Skeletal muscle satellite cell (primary cell): ENCODE data around the gene ZSCAN16.

Experiments
- H3K27me3 ChIP-seq: 2 replicates; pipeline ENCODE4 v1.7.0; 2013; ENCODE audit warnings: low read length; ENCODE audit not compliant: control insufficient read depth, insufficient read depth
- H3K36me3 ChIP-seq: 2 replicates; pipeline ENCODE4 v1.7.0; 2013; ENCODE audit warnings: mild to moderate bottlenecking, control low read depth, low read length; ENCODE audit not compliant: insufficient read depth
- H3K4me1 ChIP-seq: 2 replicates; pipeline ENCODE4 v1.7.0; 2013; ENCODE audit warnings: low read length; ENCODE audit not compliant: control insufficient read depth, insufficient read depth
- H3K4me2 ChIP-seq: 2 replicates; pipeline ENCODE4 v1.7.0; 2013; ENCODE audit warnings: mild to moderate bottlenecking, low read length
- H3K4me3 ChIP-seq: 2 replicates; pipeline ENCODE4 v1.7.0; 2013; ENCODE audit warnings: low read length
- H3K9ac ChIP-seq: 2 replicates; pipeline ENCODE4 v1.7.0; 2013; ENCODE audit warnings: mild to moderate bottlenecking, low read depth, low read length, moderate library complexity
- H3K9me3 ChIP-seq: replicated peaks from 2 replicates; pipeline ENCODE4 v1.7.0; 2013; ENCODE audit warnings: mild to moderate bottlenecking, control low read depth, low read length

ZSCAN16 gene

GRCh38 chr6:28154357-28154756, 29.9 kb downstream of the ZSCAN16 start:
- peaks cover 81% of the 10 kb centered on the region for H3K36me3 ChIP-seq
- no peak overlapping the region for H3K9ac ChIP-seq
- H3K4me3 ChIP-seq = no peak overlapping the region
- H3K27me3 ChIP-seq = no peaks in the 10 kb centered on the region
- H3K9me3 ChIP-seq = no peaks in the 10 kb centered on the region
- H3K4me2 ChIP-seq = no peak overlapping the region
- H3K4me1 ChIP-seq = no peaks in the 10 kb centered on the region

GRCh38 chr6:28158318-28158717, 33.9 kb downstream of the ZSCAN16 start:
- no peak overlapping the region for H3K4me3 ChIP-seq

GRCh38 chr6:28159029-28159607, 34.7 kb downstream of the ZSCAN16 start:
- H3K4me2 ChIP-seq = no peak overlapping the region
- no peak overlapping the region for H3K4me3 ChIP-seq
- H3K4me1 ChIP-seq = peaks cover 7% of the 10 kb centered on the region
- H3K36me3 ChIP-seq = peaks cover 39% of the 10 kb centered on the region
- no peaks in the 10 kb centered on the region for H3K27me3 ChIP-seq
- H3K9me3 ChIP-seq = no peaks in the 10 kb centered on the region
- H3K9ac ChIP-seq = no peak overlapping the region

More at GRCh38 chr6:28158318-28158717, 33.9 kb downstream of the ZSCAN16 start:
- H3K4me1 ChIP-seq = peaks cover 7% of the 10 kb centered on the region
- H3K27me3 ChIP-seq = no peaks in the 10 kb centered on the region
- H3K36me3 ChIP-seq = peaks cover 47% of the 10 kb centered on the region
- H3K9me3 ChIP-seq = no peaks in the 10 kb centered on the region
- H3K9ac ChIP-seq = no peak overlapping the region
- no peak overlapping the region for H3K4me2 ChIP-seq

- Histone ChIP-seq H3K4me3 (no peak overlapping the region), H3K36me3 (peaks cover 28% of the 10 kb centered on the region), H3K9me3 (no peaks in the 10 kb centered on the region), H3K4me1 (peaks cover 7% of the 10 kb centered on the region), H3K4me2 (no peak overlapping the region), H3K9ac (no peak overlapping the region), H3K27me3 (no peaks in the 10 kb centered on the region)
These were observed 35.8 kb downstream of the ZSCAN16 start for GRCh38 chr6:28160233-28160632.

- no peaks in the 10 kb centered on the region for H3K27me3 ChIP-seq
- H3K4me3 ChIP-seq = peak overlapping the region; percentile 72
- H3K36me3 ChIP-seq = peaks cover 16% of the 10 kb centered on the region
- H3K9me3 ChIP-seq = no peaks in the 10 kb centered on the region
- peak overlapping the region; percentile 86 for H3K4me2 ChIP-seq
- peaks cover 7% of the 10 kb centered on the region for H3K4me1 ChIP-seq
- H3K9ac ChIP-seq = peak overlapping the region; percentile 61
These were observed 37.1 kb downstream of the ZSCAN16 start for GRCh38 chr6:28161410-28162079.

GRCh38 chr6:28165563-28165962, 41.2 kb downstream of the ZSCAN16 start:
- no peaks in the 10 kb centered on the region for H3K27me3 ChIP-seq
- no peak overlapping the region for H3K4me2 ChIP-seq

GRCh38 chr6:28167068-28167467, 42.7 kb downstream of the ZSCAN16 start:
- H3K36me3 ChIP-seq = no peaks in the 10 kb centered on the region
- H3K4me2 ChIP-seq = no peak overlapping the region
- H3K27me3 ChIP-seq = no peaks in the 10 kb centered on the region
- H3K4me3 ChIP-seq = no peak overlapping the region
- peaks cover 3% of the 10 kb centered on the region for H3K4me1 ChIP-seq
- H3K9ac ChIP-seq = no peak overlapping the region
- H3K9me3 ChIP-seq = no peaks in the 10 kb centered on the region

More at GRCh38 chr6:28165563-28165962, 41.2 kb downstream of the ZSCAN16 start:
- Histone ChIP-seq H3K9me3 (no peaks in the 10 kb centered on the region), H3K9ac (no peak overlapping the region), H3K4me3 (no peak overlapping the region), H3K4me1 (peaks cover 7% of the 10 kb centered on the region), H3K36me3 (no peaks in the 10 kb centered on the region)

- no peak overlapping the region for H3K4me3 ChIP-seq
- H3K27me3 ChIP-seq = no peaks in the 10 kb centered on the region
- no peak overlapping the region for H3K4me2 ChIP-seq
- no peaks in the 10 kb centered on the region for H3K4me1 ChIP-seq
- no peaks in the 10 kb centered on the region for H3K9me3 ChIP-seq
- no peak overlapping the region for H3K9ac ChIP-seq
- no peaks in the 10 kb centered on the region for H3K36me3 ChIP-seq
These were observed 43.5 kb downstream of the ZSCAN16 start for GRCh38 chr6:28167926-28168325.

- Histone ChIP-seq H3K4me2 (no peak overlapping the region), H3K36me3 (no peaks in the 10 kb centered on the region), H3K27me3 (no peaks in the 10 kb centered on the region), H3K4me3 (no peak overlapping the region), H3K4me1 (no peaks in the 10 kb centered on the region), H3K9ac (no peak overlapping the region), H3K9me3 (no peaks in the 10 kb centered on the region)
These were observed 46.9 kb downstream of the ZSCAN16 start for GRCh38 chr6:28171271-28171670.

- H3K9ac ChIP-seq = no peak overlapping the region
- H3K4me3 ChIP-seq = no peak overlapping the region
- no peaks in the 10 kb centered on the region for H3K9me3 ChIP-seq
- no peak overlapping the region for H3K4me2 ChIP-seq
- no peaks in the 10 kb centered on the region for H3K4me1 ChIP-seq
- H3K36me3 ChIP-seq = no peaks in the 10 kb centered on the region
- H3K27me3 ChIP-seq = no peaks in the 10 kb centered on the region
These were observed 47.6 kb downstream of the ZSCAN16 start for GRCh38 chr6:28172006-28172405.

GRCh38 chr6:28176373-28176772, 52.0 kb downstream of the ZSCAN16 start:
- Histone ChIP-seq H3K9ac (no peak overlapping the region), H3K27me3 (no peaks in the 10 kb centered on the region), H3K36me3 (no peaks in the 10 kb centered on the region), H3K4me1 (no peaks in the 10 kb centered on the region), H3K4me2 (no peak overlapping the region), H3K9me3 (no peaks in the 10 kb centered on the region), H3K4me3 (no peak overlapping the region)
